Measurements from ENCODE around the gene CLIP2. TPM values are rescaled to one million over a fixed set of nuclear protein-coding genes. Genes with fewer than 3 reads are reported as not detected.
A peak's percentile ranks its signal among the peaks of the same experiment; 100 is the strongest.

The CLIP2 gene
- total RNA-seq, 1 experiment from 2014 or later, result 21.6 TPM

DNA sequence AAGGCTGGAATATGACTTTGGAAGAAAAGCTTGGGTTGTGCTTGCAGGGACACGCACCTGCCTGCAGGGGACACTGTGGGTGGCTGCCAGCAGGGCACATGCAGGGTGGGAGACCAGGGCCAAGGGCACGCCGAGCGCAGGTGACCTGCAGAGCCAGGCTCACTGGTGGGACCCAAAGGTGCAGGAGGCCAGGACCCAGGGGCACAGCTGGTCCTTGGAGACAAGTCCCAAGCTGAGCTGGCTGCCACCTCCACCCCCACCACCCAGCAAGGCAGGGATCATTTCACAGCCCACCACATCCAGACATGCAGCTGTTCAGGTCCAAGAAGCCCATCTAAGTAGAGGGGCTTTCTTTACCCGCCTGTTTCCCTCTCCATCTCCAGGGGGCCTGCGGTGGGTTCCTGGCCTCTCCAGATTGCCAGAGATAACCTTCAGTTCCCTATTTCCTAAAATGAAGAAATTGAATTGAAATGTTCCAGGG is 13.8 kb upstream of the CLIP2 start:
- Mint-ChIP-seq H3K9me3 (no peaks in the 10 kb centered on the region; a peak in 1 of 5 replicates), H3K27ac (peak overlapping the region in 1 of 3 experiments; percentile 88; a peak in 4 of 7 replicates), H3K4me1 (peaks cover 18 to 30% of the 10 kb centered on the region in 2 experiments), H3K36me3 (ENCODE audit: insufficient read depth in 1 of 3, low read depth in 3 of 3) (no peaks in the 10 kb centered on the region), H3K27me3 (ENCODE audit: low read depth) (peaks cover 4% of the 10 kb centered on the region), H3K4me3 (no peak overlapping the region; a peak in 1 of 5 replicates)
- Histone ChIP-seq H4K91ac (ENCODE audit: insufficient read length, low read depth, low read length) (no peak overlapping the region), H3K14ac (ENCODE audit: insufficient read depth, low read length) (no peak overlapping the region), H2AK5ac (ENCODE audit: insufficient read length, low read length) (no peak overlapping the region), H2BK20ac (ENCODE audit: low read depth, low read length, poor library complexity, severe bottlenecking) (no peak overlapping the region), H4K5ac (ENCODE audit: insufficient read length, low read depth, low read length) (no peak overlapping the region), H3T11ph (ENCODE audit: low read length) (no peak overlapping the region), H2AFZ (ENCODE audit: low read length) (no peak overlapping the region), H3K79me1 (ENCODE audit: insufficient read depth, low read depth, low read length, poor library complexity, severe bottlenecking) (no peaks in the 10 kb centered on the region), H3K23ac (ENCODE audit: insufficient read length, low read depth, low read length) (no peak overlapping the region), H3K79me2 (ENCODE audit: insufficient read depth, low read length) (no peaks in the 10 kb centered on the region), H2BK12ac (ENCODE audit: insufficient read length, low read depth, low read length) (no peak overlapping the region), H4K20me1 (ENCODE audit: control insufficient read depth, insufficient read depth, insufficient read length) (no peaks in the 10 kb centered on the region), H3K27me3 (ENCODE audit: insufficient read depth, low read length) (no peaks in the 10 kb centered on the region), H3K9ac (ENCODE audit: extremely low read depth, insufficient read length, low read length) (no peak overlapping the region), H3K4me2 (ENCODE audit: insufficient read depth, insufficient read length, low read length) (no peak overlapping the region), H3K56ac (ENCODE audit: insufficient read length, low read depth, low read length) (no peak overlapping the region), H2BK15ac (ENCODE audit: low read depth, low read length) (no peak overlapping the region), H3K18ac (ENCODE audit: insufficient read length, low read depth, low read length) (no peak overlapping the region), H3K27ac (ENCODE audit: insufficient read length, low read depth, low read length) (no peak overlapping the region), H3K9me3 (ENCODE audit: control insufficient read depth, low read depth, low read length) (no peaks in the 10 kb centered on the region), H3K23me2 (ENCODE audit: insufficient read length, low read depth, low read length, poor library complexity, severe bottlenecking) (no peaks in the 10 kb centered on the region), H2BK5ac (ENCODE audit: insufficient read length, low read length) (no peak overlapping the region), H3K4me1 (ENCODE audit: insufficient read depth, low read length) (no peaks in the 10 kb centered on the region; the same call in 1 of the 2 replicates), H4K8ac (replicated peaks; ENCODE audit: insufficient read length, low read depth, low read length) (no peak overlapping the region), H3K4ac (ENCODE audit: low read depth, low read length) (no peak overlapping the region), H2BK120ac (ENCODE audit: low read depth, low read length, poor library complexity, severe bottlenecking) (no peak overlapping the region)
- TF ChIP-seq, protein P1, sequence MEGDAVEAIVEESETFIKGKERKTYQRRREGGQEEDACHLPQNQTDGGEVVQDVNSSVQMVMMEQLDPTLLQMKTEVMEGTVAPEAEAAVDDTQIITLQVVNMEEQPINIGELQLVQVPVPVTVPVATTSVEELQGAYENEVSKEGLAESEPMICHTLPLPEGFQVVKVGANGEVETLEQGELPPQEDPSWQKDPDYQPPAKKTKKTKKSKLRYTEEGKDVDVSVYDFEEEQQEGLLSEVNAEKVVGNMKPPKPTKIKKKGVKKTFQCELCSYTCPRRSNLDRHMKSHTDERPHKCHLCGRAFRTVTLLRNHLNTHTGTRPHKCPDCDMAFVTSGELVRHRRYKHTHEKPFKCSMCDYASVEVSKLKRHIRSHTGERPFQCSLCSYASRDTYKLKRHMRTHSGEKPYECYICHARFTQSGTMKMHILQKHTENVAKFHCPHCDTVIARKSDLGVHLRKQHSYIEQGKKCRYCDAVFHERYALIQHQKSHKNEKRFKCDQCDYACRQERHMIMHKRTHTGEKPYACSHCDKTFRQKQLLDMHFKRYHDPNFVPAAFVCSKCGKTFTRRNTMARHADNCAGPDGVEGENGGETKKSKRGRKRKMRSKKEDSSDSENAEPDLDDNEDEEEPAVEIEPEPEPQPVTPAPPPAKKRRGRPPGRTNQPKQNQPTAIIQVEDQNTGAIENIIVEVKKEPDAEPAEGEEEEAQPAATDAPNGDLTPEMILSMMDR (conservative IDR thresholded peaks at IDR 0.05), result peak; percentile 88
- WGBS (ENCODE audit: extremely low coverage, insufficient read length, low lambda C conversion rate), result no CpG with 5 or more reads among the region's 6 CpGs
- DNase-seq, result peak; percentile 81

All from H9 (cell line).